OCI-LY3 (cell line): ENCODE results near the gene WASHC3.
"Not testable (repeated sequence)": the region's sequence is repeated elsewhere in the genome, so short reads cannot be mapped to it uniquely, and the experiment has no call there.

Experiments used
- H2AFZ ChIP-seq: fragments of 200-600, 300-600 bp; shearing (Covaris generic); 2 replicates; pipeline ENCODE4 v1.6.0; 2014; ENCODE audit warnings: antibody characterized with exemption, low read depth, low read length
- H3K27ac ChIP-seq: fragments of 200-600, 300-600 bp; sonication (generic); 2 replicates; pipeline ENCODE4 v1.5.1; 2014; ENCODE audit warnings: mild to moderate bottlenecking, low read length, moderate library complexity, mixed read lengths
- H3K27me3 ChIP-seq: fragments of 200-600, 300-600 bp; sonication (generic); 2 replicates; pipeline ENCODE4 v1.6.1; 2014; ENCODE audit warnings: low read depth, low read length, mixed read lengths
- H3K36me3 ChIP-seq: fragments of 200-600, 300-600 bp; sonication (generic); replicated peaks from 2 replicates; pipeline ENCODE3; 2014; ENCODE audit warnings: low read depth, low read length, mixed read lengths
- H3K4me1 ChIP-seq: fragments of 300-600, 200-600 bp; sonication (generic); 2 replicates; pipeline ENCODE4 v1.6.1; 2014; ENCODE audit warnings: low read length, mixed read lengths
- H3K4me2 ChIP-seq: fragments of 200-600, 300-600 bp; sonication (generic); 2 replicates; pipeline ENCODE4 v1.6.1; 2014; ENCODE audit warnings: low read length, mixed read lengths
- H3K4me3 ChIP-seq: fragments of 300-600, 200-600 bp; sonication (generic); 2 replicates; pipeline ENCODE4 v1.5.1; 2014; ENCODE audit warnings: antibody characterized with exemption, mild to moderate bottlenecking, low read length, moderate library complexity
- H3K79me2 ChIP-seq: fragments of 300-600, 200-600 bp; shearing (Covaris generic); 2 replicates; pipeline ENCODE4 v1.6.1; 2014; ENCODE audit warnings: mild to moderate bottlenecking, low read length, mixed read lengths
- H3K9ac ChIP-seq: fragments of 300-600, 200-600 bp; shearing (Covaris generic); 2 replicates; pipeline ENCODE4 v1.6.0; 2014; ENCODE audit warnings: mild to moderate bottlenecking, low read length, moderate library complexity
- H3K9me3 ChIP-seq: fragments of 200-600, 300-600 bp; shearing (Covaris generic); 2 replicates; pipeline ENCODE4 v1.6.1; 2014; ENCODE audit warnings: low read length, mixed read lengths; ENCODE audit not compliant: insufficient read depth
- H4K20me1 ChIP-seq: fragments of 200-600, 300-600 bp; sonication (generic); 2 replicates; pipeline ENCODE4 v1.6.1; 2016; ENCODE audit warnings: low read length, mixed read lengths; ENCODE audit not compliant: insufficient read depth
- EZH2phosphoT487 ChIP-seq: fragments of 200-600 bp; shearing (Covaris generic); IDR thresholded peaks from 2 replicates; pipeline ENCODE4 v1.6.1; 2018; ENCODE audit warnings: antibody characterized with exemption, mixed run types, low read depth
- TF ChIP-seq, protein P1 (sequence below): fragments of 200-600, 300-600 bp; sonication (generic); IDR thresholded peaks from 2 replicates; pipeline ENCODE4 v1.5.1; 2014; ENCODE audit warnings: antibody characterized with exemption, low read length, low read depth

The WASHC3 gene

DNA sequence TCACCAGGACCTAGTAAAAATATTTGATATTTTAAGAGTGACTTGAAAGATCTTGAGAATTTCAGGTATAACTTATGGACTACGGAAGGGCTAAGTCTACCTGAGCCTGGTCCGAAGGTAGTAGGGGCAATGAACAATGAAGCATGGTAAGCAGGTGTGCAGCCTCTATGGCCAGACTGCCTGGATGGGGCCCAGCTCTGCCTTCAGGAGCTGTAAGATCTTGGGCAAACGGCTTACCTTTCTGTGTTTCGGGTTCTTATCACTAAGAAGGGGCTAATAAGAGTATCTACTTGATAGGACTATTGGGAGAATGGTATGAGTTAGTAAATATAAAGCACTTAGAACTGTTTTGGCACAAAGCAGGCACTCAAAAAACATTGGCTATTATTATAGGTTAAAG is 19.1 kb upstream of the WASHC3 start:
- H3K27me3 ChIP-seq, result no peaks in the 10 kb centered on the region
- no peaks in the 10 kb centered on the region for H4K20me1 ChIP-seq
- no peak overlapping the region for H3K27ac ChIP-seq
- no peaks in the 10 kb centered on the region for H3K9me3 ChIP-seq
- peaks cover 47% of the 10 kb centered on the region for H3K36me3 ChIP-seq
- H3K4me3 ChIP-seq, result no peak overlapping the region
- no peak for TF ChIP-seq EZH2phosphoT487
- TF ChIP-seq, protein P1, sequence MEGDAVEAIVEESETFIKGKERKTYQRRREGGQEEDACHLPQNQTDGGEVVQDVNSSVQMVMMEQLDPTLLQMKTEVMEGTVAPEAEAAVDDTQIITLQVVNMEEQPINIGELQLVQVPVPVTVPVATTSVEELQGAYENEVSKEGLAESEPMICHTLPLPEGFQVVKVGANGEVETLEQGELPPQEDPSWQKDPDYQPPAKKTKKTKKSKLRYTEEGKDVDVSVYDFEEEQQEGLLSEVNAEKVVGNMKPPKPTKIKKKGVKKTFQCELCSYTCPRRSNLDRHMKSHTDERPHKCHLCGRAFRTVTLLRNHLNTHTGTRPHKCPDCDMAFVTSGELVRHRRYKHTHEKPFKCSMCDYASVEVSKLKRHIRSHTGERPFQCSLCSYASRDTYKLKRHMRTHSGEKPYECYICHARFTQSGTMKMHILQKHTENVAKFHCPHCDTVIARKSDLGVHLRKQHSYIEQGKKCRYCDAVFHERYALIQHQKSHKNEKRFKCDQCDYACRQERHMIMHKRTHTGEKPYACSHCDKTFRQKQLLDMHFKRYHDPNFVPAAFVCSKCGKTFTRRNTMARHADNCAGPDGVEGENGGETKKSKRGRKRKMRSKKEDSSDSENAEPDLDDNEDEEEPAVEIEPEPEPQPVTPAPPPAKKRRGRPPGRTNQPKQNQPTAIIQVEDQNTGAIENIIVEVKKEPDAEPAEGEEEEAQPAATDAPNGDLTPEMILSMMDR, result no peak
- H3K9ac ChIP-seq, result no peak overlapping the region
- H2AFZ ChIP-seq, result no peak overlapping the region
- H3K4me2 ChIP-seq, result no peak overlapping the region
- no peaks in the 10 kb centered on the region for H3K79me2 ChIP-seq
- H3K4me1 ChIP-seq, result no peaks in the 10 kb centered on the region

DNA sequence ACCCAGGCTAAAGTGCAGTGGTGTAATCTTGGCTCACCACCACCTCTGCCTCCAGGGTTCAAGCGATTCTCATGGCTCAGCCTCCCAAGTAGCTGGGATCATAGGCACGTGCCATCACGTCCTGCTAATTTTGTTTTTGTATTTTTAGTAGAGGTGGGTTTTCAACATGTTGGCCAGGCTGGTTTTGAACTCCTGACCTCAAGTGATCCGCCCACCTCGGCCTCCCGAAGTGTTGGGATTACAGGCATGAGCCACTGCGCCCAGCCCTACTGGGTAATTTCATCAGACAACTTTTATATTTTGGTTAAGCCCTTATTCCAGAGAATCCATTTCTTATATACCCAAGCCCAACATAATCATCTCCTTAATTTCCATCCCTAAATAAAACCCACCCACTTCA is 10.3 kb upstream of the WASHC3 start:
- not testable (repeated sequence) for H3K27me3 ChIP-seq, H3K9me3 ChIP-seq, H3K4me3 ChIP-seq, H3K27ac ChIP-seq, H3K4me1 ChIP-seq, H3K9ac ChIP-seq, H3K79me2 ChIP-seq, H3K4me2 ChIP-seq, H4K20me1 ChIP-seq, H2AFZ ChIP-seq
- peaks cover 14% of the 10 kb centered on the region for H3K36me3 ChIP-seq

DNA sequence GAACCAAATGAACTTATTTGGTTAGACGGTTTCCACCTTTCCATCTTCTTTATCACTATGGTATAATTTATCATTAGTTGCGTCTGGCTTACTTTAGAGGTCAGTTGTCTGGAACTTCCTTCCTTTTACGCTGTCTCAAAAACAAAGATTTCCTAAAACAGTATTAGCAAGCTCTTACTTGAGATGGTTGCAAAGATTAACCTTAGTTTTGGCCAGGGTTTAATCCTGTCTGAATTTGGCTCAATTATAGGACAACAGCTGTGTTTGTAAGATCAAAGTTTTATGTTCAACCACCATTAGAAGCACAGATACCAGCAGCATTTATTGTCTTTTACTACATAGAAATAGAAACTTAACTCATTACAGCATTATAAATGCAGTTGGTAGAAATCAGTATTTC is 7.9 kb upstream of the WASHC3 start:
- no peaks in the 10 kb centered on the region for H3K4me1 ChIP-seq
- H3K36me3 ChIP-seq, result peaks cover 3% of the 10 kb centered on the region
- no peak overlapping the region for H3K27ac ChIP-seq
- H3K4me3 ChIP-seq, result no peak overlapping the region
- TF ChIP-seq, protein P1, result no peak
- TF ChIP-seq EZH2phosphoT487, result no peak
- H3K79me2 ChIP-seq, result no peaks in the 10 kb centered on the region
- no peak overlapping the region for H3K9ac ChIP-seq
- no peak overlapping the region for H3K4me2 ChIP-seq
- H3K27me3 ChIP-seq, result no peaks in the 10 kb centered on the region
- H4K20me1 ChIP-seq, result no peaks in the 10 kb centered on the region
- H3K9me3 ChIP-seq, result no peaks in the 10 kb centered on the region
- H2AFZ ChIP-seq, result no peak overlapping the region

DNA sequence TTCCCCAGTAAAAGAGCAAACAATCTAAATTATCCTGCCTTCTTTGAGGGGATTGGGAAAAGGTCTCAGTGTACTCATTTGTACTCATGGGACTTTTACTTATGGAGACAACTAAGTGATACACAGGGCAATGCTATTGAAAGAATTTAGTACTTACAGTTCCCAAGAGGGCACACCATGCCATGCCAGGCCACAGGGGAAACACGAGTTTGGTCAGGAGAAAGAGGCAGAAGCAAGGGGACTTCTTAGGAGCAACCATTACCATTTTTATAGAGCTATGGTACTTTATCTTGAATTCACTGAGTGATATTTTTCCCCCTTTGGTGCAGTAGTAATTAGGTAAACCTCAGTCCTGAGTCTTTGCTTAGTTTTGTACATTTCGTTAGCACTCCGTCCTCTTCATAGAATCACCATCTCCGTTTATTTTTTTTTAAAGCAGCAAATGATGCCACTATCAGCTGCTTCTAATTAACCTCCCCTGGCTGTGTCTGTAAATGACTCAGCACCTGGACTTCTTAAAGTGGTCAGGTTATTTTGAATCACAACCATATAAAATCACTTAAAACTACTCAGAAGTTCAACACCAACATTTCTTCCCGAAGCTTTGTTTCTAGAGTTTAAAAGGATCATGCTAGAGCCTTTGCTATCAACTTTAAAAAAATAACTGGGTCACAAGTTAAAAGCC is 5.9 kb upstream of the WASHC3 start:
- H3K4me2 ChIP-seq, result no peak overlapping the region

More for the DNA sequence above, 5.9 kb upstream of the WASHC3 start:
- Histone ChIP-seq H3K9me3 (no peaks in the 10 kb centered on the region), H2AFZ (no peak overlapping the region), H3K9ac (no peak overlapping the region), H3K79me2 (no peaks in the 10 kb centered on the region), H3K36me3 (no peaks in the 10 kb centered on the region), H3K4me3 (no peak overlapping the region), H3K4me1 (no peaks in the 10 kb centered on the region), H3K27ac (no peak overlapping the region), H3K27me3 (no peaks in the 10 kb centered on the region), H4K20me1 (no peaks in the 10 kb centered on the region)
- TF ChIP-seq, protein P1, result no peak
